OCI-LY7 (cell line): ENCODE results near the gene SH2D7. TPM values are rescaled to one million over a fixed set of nuclear protein-coding genes. Genes with fewer than 3 reads are reported as not detected.

ENCODE experiments used
- BruUV-seq: library from RNA; stranded (reverse); fragments of 400-500 nt; replicated peaks from 2 replicates; lab custom pipeline; 2021; lab: Mats Ljungman, UMichigan
- CTCF ChIA-PET: fragments of 300-600 bp; sonication (Branson Sonifier 250); formaldehyde crosslinking; loops from one replicate; lab custom pipeline; 2022; ENCODE audit warnings: antibody characterized with exemption; ENCODE audit not compliant: unreplicated experiment; lab: Charles Lee
- POLR2A ChIA-PET: fragments of 300-600 bp; sonication (Branson Sonifier 250); formaldehyde crosslinking; loops from one replicate; lab custom pipeline; 2022; ENCODE audit warnings: antibody characterized with exemption; lab: Charles Lee
- DNase-seq: peaks from one replicate; pipeline ENCODE4 v3.0.0-alpha.2; 2015; ENCODE audit warnings: low spot score
- H2AFZ ChIP-seq: fragments of 200-600 bp; sonication (generic), shearing (Covaris generic); 2 replicates; pipeline ENCODE4 v1.6.1; 2014; ENCODE audit warnings: mild to moderate bottlenecking, antibody characterized with exemption, low read length, moderate library complexity
- H3K27ac ChIP-seq: fragments of 200-600 bp; sonication (generic); 2 replicates; pipeline ENCODE4 v1.5.1; 2014; ENCODE audit warnings: mixed run types, low read depth, mild to moderate bottlenecking, moderate library complexity, low read length, inconsistent platforms; ENCODE audit not compliant: poor library complexity, severe bottlenecking
- H3K36me3 ChIP-seq: fragments of 200-600 bp; sonication (generic); 2 replicates; pipeline ENCODE4 v1.6.1; 2014; ENCODE audit warnings: mild to moderate bottlenecking, antibody characterized with exemption, low read length, moderate library complexity, mixed read lengths; ENCODE audit not compliant: insufficient read depth
- H3K4me1 ChIP-seq: fragments of 200-600 bp; sonication (generic); 2 replicates; pipeline ENCODE4 v1.5.1; 2014; ENCODE audit warnings: mild to moderate bottlenecking, low read length; ENCODE audit not compliant: insufficient read depth, poor library complexity, severe bottlenecking
- H3K4me2 ChIP-seq: fragments of 200-600 bp; sonication (generic); 2 replicates; pipeline ENCODE4 v1.6.1; 2014; ENCODE audit warnings: mild to moderate bottlenecking, low read length
- H3K4me3 ChIP-seq: fragments of 200-600 bp; sonication (generic); 2 replicates; pipeline ENCODE4 v1.5.1; 2014; ENCODE audit warnings: mild to moderate bottlenecking, low read depth, low read length; ENCODE audit not compliant: poor library complexity, severe bottlenecking
- H3K79me2 ChIP-seq: fragments of 200-600 bp; sonication (generic); 2 replicates; pipeline ENCODE4 v1.6.1; 2016; ENCODE audit warnings: low read depth, mild to moderate bottlenecking, low read length, moderate library complexity, mixed read lengths; ENCODE audit not compliant: insufficient read depth
- H3K9me2 ChIP-seq: fragments of 200-600 bp; sonication (generic); 2 replicates; pipeline ENCODE4 v1.6.1; 2016; ENCODE audit warnings: mild to moderate bottlenecking, low read length, mixed read lengths; ENCODE audit not compliant: insufficient read depth
- H3K9me3 ChIP-seq: fragments of 200-600 bp; sonication (generic); 2 replicates; pipeline ENCODE4 v1.6.1; 2014; ENCODE audit warnings: mild to moderate bottlenecking, mixed run types, low read length, mixed read lengths
- H4K20me1 ChIP-seq: fragments of 200-600 bp; sonication (generic); 2 replicates; pipeline ENCODE4 v1.6.1; 2014; ENCODE audit warnings: mild to moderate bottlenecking, antibody characterized with exemption, low read length, moderate library complexity, mixed read lengths; ENCODE audit not compliant: insufficient read depth
- CTCF ChIP-seq: fragments of 200-600 bp; sonication (generic); conservative IDR thresholded peaks from 2 replicates; pipeline ENCODE4 v1.5.1; 2014; ENCODE audit warnings: mild to moderate bottlenecking, antibody characterized with exemption, low read length, moderate library complexity, mixed read lengths
- EZH2phosphoT487 ChIP-seq: fragments of 200-600 bp; sonication (generic); IDR thresholded peaks from 2 replicates; pipeline ENCODE4 v1.6.1; 2018; ENCODE audit warnings: low read depth, borderline replicate concordance, mild to moderate bottlenecking, mixed run types, antibody characterized with exemption, low read length, moderate library complexity, mixed read lengths
- intact Hi-C: fragments of 100-400 bp; cut with micrococcal nuclease; formaldehyde crosslinking; loops from one replicate; pipeline ENCODE4 v1.10.0; 2022; ENCODE audit not compliant: unreplicated experiment
- total RNA-seq, 2 experiments: library from RNA; depleted of rRNA in 1 of 2; stranded (reverse); fragments of >200 nt in 1 of 2; shearing (Covaris generic) in 1 of 2; gene quantifications; 2 replicates each; pipeline ENCODE4 v1.2.3, GENCODE V29; 2014 to 2022

Gene SH2D7
- total RNA-seq, 2 experiments from 2014 or later: not detected

- no peaks in the 10 kb centered on the region for H3K9me3 ChIP-seq
- H3K4me3 ChIP-seq: no peak overlapping the region
- peaks cover 8% of the 10 kb centered on the region for H3K4me1 ChIP-seq
- H4K20me1 ChIP-seq: no peaks in the 10 kb centered on the region
- H3K9me2 ChIP-seq: no peaks in the 10 kb centered on the region
- TF ChIP-seq EZH2phosphoT487 (no peak), CTCF (no peak)
- no peak overlapping the region for H3K4me2 ChIP-seq
- no TSS peak for BruUV-seq
- H3K36me3 ChIP-seq: no peaks in the 10 kb centered on the region
- CTCF ChIA-PET: no interaction called here
- H3K27ac ChIP-seq: no peak overlapping the region
- H3K79me2 ChIP-seq: no peaks in the 10 kb centered on the region
- DNase-seq: no peak
- POLR2A ChIA-PET: interaction anchor here (0.6 kb wide), 1 partner anchor 83 kb away, joined by 3 read pairs; no protein-coding TSS in a partner anchor
- intact Hi-C loops: no loop called here
- H2AFZ ChIP-seq: no peak overlapping the region
Observed at GRCh38 chr15:78127882-78128281, 35.5 kb downstream of the SH2D7 start.

GRCh38 chr15:78129077-78129750, 36.9 kb downstream of the SH2D7 start:
- no peaks in the 10 kb centered on the region for H3K36me3 ChIP-seq
- H3K4me3 ChIP-seq: no peak overlapping the region
- ChIA-PET CTCF (no interaction called here), POLR2A (no interaction called here)
- intact Hi-C loops: no loop called here
- no TSS peak for BruUV-seq
- H3K27ac ChIP-seq: no peak overlapping the region
- no peaks in the 10 kb centered on the region for H3K9me3 ChIP-seq
- H3K79me2 ChIP-seq: no peaks in the 10 kb centered on the region
- no peak overlapping the region for H3K4me2 ChIP-seq
- DNase-seq: no peak
- no peak overlapping the region for H2AFZ ChIP-seq
- no peaks in the 10 kb centered on the region for H4K20me1 ChIP-seq
- H3K4me1 ChIP-seq: peaks cover 8% of the 10 kb centered on the region
- no peak for TF ChIP-seq EZH2phosphoT487
- H3K9me2 ChIP-seq: no peaks in the 10 kb centered on the region

- Histone ChIP-seq H3K27ac (no peak overlapping the region), H2AFZ (no peak overlapping the region), H3K4me2 (no peak overlapping the region), H3K36me3 (no peaks in the 10 kb centered on the region), H3K9me3 (no peaks in the 10 kb centered on the region), H3K9me2 (no peaks in the 10 kb centered on the region), H3K4me1 (peaks cover 8% of the 10 kb centered on the region), H3K4me3 (no peak overlapping the region), H4K20me1 (no peaks in the 10 kb centered on the region), H3K79me2 (no peaks in the 10 kb centered on the region)
- POLR2A ChIA-PET: interaction anchor here (1.5 kb wide), 1 partner anchor 41 kb away, joined by 4 read pairs; no protein-coding TSS in a partner anchor
- CTCF ChIA-PET: interaction anchor here (1.1 kb wide), 1 partner anchor 110 kb away, joined by 4 read pairs; no protein-coding TSS in a partner anchor
- no TSS peak for BruUV-seq
- DNase-seq: no peak
- TF ChIP-seq EZH2phosphoT487 (no peak), CTCF (no peak)
- intact Hi-C loops: loop anchor here (5.0 kb wide), 1 partner anchor 112 kb away; no protein-coding TSS in a partner anchor
Observed at GRCh38 chr15:78129751-78130287, 37.5 kb downstream of the SH2D7 start.
